Measurements from ENCODE around the gene ARHGAP26. TPM values are rescaled to one million over a fixed set of nuclear protein-coding genes. Genes with fewer than 3 reads are reported as not detected.

ARHGAP26 gene
- polyA plus RNA-seq, 1 donor from 2014 or later = 1.6 TPM

GRCh38 chr5:143051244-143052058, 281.3 kb downstream of the ARHGAP26 start:
- no peak overlapping the region for H3K27ac Mint-ChIP-seq

GRCh38 chr5:143052967-143053682, 282.9 kb downstream of the ARHGAP26 start:
- H3K9me3 Mint-ChIP-seq = no peaks in the 10 kb centered on the region
- peak overlapping the region in 1 of 3 donors; percentile 25 for H3K27ac Mint-ChIP-seq
- peaks cover 6% of the 10 kb centered on the region for H3K36me3 Mint-ChIP-seq
- H3K27me3 Mint-ChIP-seq = no peaks in the 10 kb centered on the region
- no peak overlapping the region for H3K4me3 Mint-ChIP-seq
- H3K4me1 Mint-ChIP-seq = peaks cover 8 to 14% (median 13%) of the 10 kb centered on the region in 3 donors

More at GRCh38 chr5:143051244-143052058, 281.3 kb downstream of the ARHGAP26 start:
- no peaks in the 10 kb centered on the region for H3K9me3 Mint-ChIP-seq
- no peak overlapping the region for H3K4me3 Mint-ChIP-seq
- peaks cover 4% of the 10 kb centered on the region for H3K36me3 Mint-ChIP-seq
- peaks cover 6 to 14% (median 12%) of the 10 kb centered on the region in 3 donors for H3K4me1 Mint-ChIP-seq
- no peaks in the 10 kb centered on the region for H3K27me3 Mint-ChIP-seq

GRCh38 chr5:143053780-143054179, 283.6 kb downstream of the ARHGAP26 start:
- Mint-ChIP-seq H3K4me1 (peaks cover 8 to 14% (median 13%) of the 10 kb centered on the region in 3 donors), H3K36me3 (peaks cover 10% of the 10 kb centered on the region), H3K27me3 (no peaks in the 10 kb centered on the region), H3K27ac (peak overlapping the region in 1 of 3 donors; percentile 25), H3K4me3 (no peak overlapping the region), H3K9me3 (no peaks in the 10 kb centered on the region)

- Mint-ChIP-seq H3K9me3 (no peaks in the 10 kb centered on the region), H3K4me3 (peak overlapping the region in 1 of 4 donors; percentile 23), H3K4me1 (peaks cover 8 to 14% (median 13%) of the 10 kb centered on the region in 3 donors), H3K36me3 (peaks cover 12% of the 10 kb centered on the region), H3K27ac (no peak overlapping the region), H3K27me3 (no peaks in the 10 kb centered on the region)
Observed at GRCh38 chr5:143054480-143054941, 284.3 kb downstream of the ARHGAP26 start.

- H3K36me3 Mint-ChIP-seq = peaks cover 12% of the 10 kb centered on the region
- H3K4me3 Mint-ChIP-seq = peak overlapping the region in 1 of 4 donors; percentile 35
- no peaks in the 10 kb centered on the region for H3K9me3 Mint-ChIP-seq
- peaks cover 8 to 14% (median 13%) of the 10 kb centered on the region in 3 donors for H3K4me1 Mint-ChIP-seq
- no peaks in the 10 kb centered on the region for H3K27me3 Mint-ChIP-seq
- no peak overlapping the region for H3K27ac Mint-ChIP-seq
Observed at GRCh38 chr5:143055596-143056338, 285.6 kb downstream of the ARHGAP26 start.

- H3K4me1 Mint-ChIP-seq = peaks cover 8 to 14% (median 13%) of the 10 kb centered on the region in 3 donors
- H3K27me3 Mint-ChIP-seq = no peaks in the 10 kb centered on the region
- H3K9me3 Mint-ChIP-seq = no peaks in the 10 kb centered on the region
- H3K4me3 Mint-ChIP-seq = no peak overlapping the region
- H3K27ac Mint-ChIP-seq = no peak overlapping the region
- H3K36me3 Mint-ChIP-seq = peaks cover 12% of the 10 kb centered on the region
Observed at GRCh38 chr5:143056339-143056704, 286.1 kb downstream of the ARHGAP26 start.

GRCh38 chr5:143056792-143057579, 286.8 kb downstream of the ARHGAP26 start:
- Mint-ChIP-seq H3K27ac (no peak overlapping the region), H3K9me3 (no peaks in the 10 kb centered on the region), H3K36me3 (peaks cover 12% of the 10 kb centered on the region), H3K4me1 (peaks cover 8 to 14% (median 13%) of the 10 kb centered on the region in 3 donors), H3K4me3 (peak overlapping the region in 1 of 4 donors; percentile 6), H3K27me3 (no peaks in the 10 kb centered on the region)

- Mint-ChIP-seq H3K4me3 (no peak overlapping the region), H3K27me3 (no peaks in the 10 kb centered on the region), H3K4me1 (peaks cover 8 to 14% (median 13%) of the 10 kb centered on the region in 3 donors), H3K27ac (no peak overlapping the region), H3K36me3 (peaks cover 15% of the 10 kb centered on the region), H3K9me3 (no peaks in the 10 kb centered on the region)
Observed at GRCh38 chr5:143057580-143057999, 287.4 kb downstream of the ARHGAP26 start.

GRCh38 chr5:143059355-143059754, 289.2 kb downstream of the ARHGAP26 start:
- H3K4me1 Mint-ChIP-seq = peaks cover 6 to 12% (median 10%) of the 10 kb centered on the region in 3 donors
- H3K9me3 Mint-ChIP-seq = no peaks in the 10 kb centered on the region
- no peaks in the 10 kb centered on the region for H3K27me3 Mint-ChIP-seq
- H3K4me3 Mint-ChIP-seq = no peak overlapping the region
- H3K27ac Mint-ChIP-seq = no peak overlapping the region
- H3K36me3 Mint-ChIP-seq = peaks cover 15% of the 10 kb centered on the region

GRCh38 chr5:143059976-143060765, 290.0 kb downstream of the ARHGAP26 start:
- Mint-ChIP-seq H3K27ac (no peak overlapping the region), H3K4me3 (no peak overlapping the region), H3K9me3 (no peaks in the 10 kb centered on the region), H3K4me1 (peaks cover 4 to 5% (median 4%) of the 10 kb centered on the region in 3 donors), H3K27me3 (no peaks in the 10 kb centered on the region), H3K36me3 (peaks cover 15% of the 10 kb centered on the region)

- H3K4me1 Mint-ChIP-seq = peaks cover 2 to 5% (median 3%) of the 10 kb centered on the region in 3 donors
- H3K4me3 Mint-ChIP-seq = no peak overlapping the region
- peaks cover 15% of the 10 kb centered on the region for H3K36me3 Mint-ChIP-seq
- no peak overlapping the region for H3K27ac Mint-ChIP-seq
- no peaks in the 10 kb centered on the region for H3K9me3 Mint-ChIP-seq
- H3K27me3 Mint-ChIP-seq = no peaks in the 10 kb centered on the region
Observed at GRCh38 chr5:143061161-143061945, 291.2 kb downstream of the ARHGAP26 start.

- Mint-ChIP-seq H3K36me3 (peaks cover 11% of the 10 kb centered on the region), H3K4me3 (no peak overlapping the region), H3K9me3 (no peaks in the 10 kb centered on the region), H3K27me3 (no peaks in the 10 kb centered on the region), H3K27ac (no peak overlapping the region), H3K4me1 (peaks cover 7 to 9% (median 9%) of the 10 kb centered on the region in 3 donors)
Observed at GRCh38 chr5:143062379-143062778, 292.2 kb downstream of the ARHGAP26 start.

All from IgD-negative memory B cell (primary cell).